Stomach (tissue), 9 donors: ENCODE measurements around the gene SLC13A3. TPM values are rescaled to one million over a fixed set of nuclear protein-coding genes. Genes with fewer than 3 reads are reported as not detected.

Experiments used
- DNase-seq, 2 donors: peaks; one replicate each; pipeline versions ENCODE4 v3.0.0 to v3.0.0-alpha.2; 2013 to 2019
- H3K27ac ChIP-seq, 5 donors: fragments of 200-600 bp in 4 of 5; sonication (generic) in 4 of 5; one replicate each; pipeline ENCODE4 v1.5.1; 2013 to 2019; ENCODE audit warnings: mild to moderate bottlenecking in 1 of 5, moderate library complexity in 1 of 5
- H3K27me3 ChIP-seq, 3 donors: fragments of 200-600 bp; sonication (generic); one replicate each; pipeline ENCODE4 v1.5.1; 2017 to 2019; ENCODE audit warnings: mixed run types in 1 of 3
- H3K36me3 ChIP-seq, 4 donors: fragments of 200-600 bp; sonication (generic); 1 replicate in 3 of 4; 2 replicates in 1 of 4; pipeline ENCODE4 v1.5.1; 2016 to 2019
- H3K4me1 ChIP-seq, 4 donors: fragments of 200-600 bp; sonication (generic); one replicate each; pipeline ENCODE4 v1.5.1; 2016 to 2019
- H3K4me3 ChIP-seq, 4 donors: fragments of 200-600 bp; sonication (generic) in 3 of 4; one replicate each; pipeline ENCODE4 v1.5.1; 2016 to 2019; ENCODE audit warnings: mild to moderate bottlenecking in 1 of 4
- H3K9me3 ChIP-seq, 4 donors: fragments of 200-600 bp; sonication (generic); one replicate each; pipeline ENCODE4 v1.5.1; 2016 to 2019
- EP300 ChIP-seq: sonication (generic); formaldehyde crosslinking; IDR thresholded peaks from one replicate; pipeline ENCODE4 v1.6.1; 2017; ENCODE audit warnings: antibody characterized with exemption
- POLR2A ChIP-seq, 4 donors: fragments of 450-650 bp; IDR thresholded peaks; one replicate each; pipeline ENCODE4 v1.6.1; 2016; ENCODE audit warnings: antibody characterized with exemption in 4 of 4, control low read depth in 2 of 4, mild to moderate bottlenecking in 1 of 4, moderate library complexity in 1 of 4
- POLR2AphosphoS5 ChIP-seq, 3 donors: sonication (generic); formaldehyde crosslinking; IDR thresholded peaks; one replicate each; pipeline ENCODE4 v1.6.1; 2016; ENCODE audit warnings: antibody characterized with exemption in 3 of 3
- WGBS, 5 donors: extraction: QIAGEN DNeasy Blood & Tissue Kit in 3 of 5; methylation state at CpG; one replicate each; pipeline versions ENCODE4 v1.1.5 to v1.1.7; 2013 to 2018; 5-methylcytosine and 5-hydroxymethylcytosine counted together
- intact Hi-C: fragments of 100-400 bp; cut with DNase I; formaldehyde crosslinking; loops from one replicate; pipeline ENCODE4 v1.15.1; 2023; ENCODE audit warnings: low total_unique reads
- polyA plus RNA-seq, 3 donors: library from polyadenylated mRNA; stranded (reverse); fragments of 200-250 nt; gene quantifications; one replicate each; pipeline ENCODE4 v1.2.3, GENCODE V29; 2013
- total RNA-seq, 5 donors: library from RNA; depleted of rRNA; stranded (reverse); fragments of >200 nt; gene quantifications; one replicate each; pipeline versions ENCODE4 v1.1.0 to v1.2.3, GENCODE V29; 2014 to 2016
- TF ChIP-seq, protein P1 (sequence below), 7 experiments: fragments of 450-650 bp in 4 of 7; fragments of 200-600 bp in 3 of 7; sonication (generic) in 3 of 7; IDR thresholded peaks; one replicate each; pipeline ENCODE4 v1.5.1; 2016 to 2019; ENCODE audit warnings: antibody characterized with exemption in 7 of 7, control low read depth in 2 of 7, mild to moderate bottlenecking in 1 of 7
- donor health status: healthy with polysubstance abuse.
- donor health status: Bipolar disorder and iron deficiency.
- donor health status: healthy.

SLC13A3 gene
- total and polyA plus RNA-seq, 8 donors, result 0.61 to 6.6 (median 1.4) TPM; not detected in 2

DNA sequence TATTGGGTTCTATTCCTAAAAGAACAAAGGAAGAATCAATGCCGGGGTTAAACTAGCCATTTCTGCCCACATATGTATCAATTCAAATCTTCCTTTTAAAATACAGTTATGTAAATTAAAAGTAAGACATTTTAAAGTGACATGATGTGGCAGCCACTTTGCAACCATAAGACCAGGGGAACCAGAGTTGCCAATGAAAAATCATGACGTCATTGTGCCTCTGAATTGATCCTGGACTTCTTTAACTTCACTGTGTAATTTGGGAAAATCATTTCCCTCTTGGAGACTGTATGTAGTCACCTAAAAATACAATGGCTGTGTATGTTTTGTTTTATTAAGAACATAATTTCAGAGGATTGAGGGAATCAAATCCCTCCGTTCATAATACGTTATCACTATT, 42.2 kb downstream of the SLC13A3 start:
- Histone ChIP-seq H3K27ac (no peak overlapping the region), H3K4me1 (no peaks in the 10 kb centered on the region), H3K36me3 (no peaks in the 10 kb centered on the region), H3K9me3 (peaks cover 0 to 6% (median 2%) of the 10 kb centered on the region in 4 donors), H3K27me3 (no peaks in the 10 kb centered on the region), H3K4me3 (no peak overlapping the region)
- intact Hi-C loops, result no loop called here
- TF ChIP-seq POLR2AphosphoS5 (IDR thresholded peaks at IDR 0.05) (no peak), POLR2A (IDR thresholded peaks at IDR 0.05) (no peak), EP300 (no peak)
- TF ChIP-seq, protein P1, sequence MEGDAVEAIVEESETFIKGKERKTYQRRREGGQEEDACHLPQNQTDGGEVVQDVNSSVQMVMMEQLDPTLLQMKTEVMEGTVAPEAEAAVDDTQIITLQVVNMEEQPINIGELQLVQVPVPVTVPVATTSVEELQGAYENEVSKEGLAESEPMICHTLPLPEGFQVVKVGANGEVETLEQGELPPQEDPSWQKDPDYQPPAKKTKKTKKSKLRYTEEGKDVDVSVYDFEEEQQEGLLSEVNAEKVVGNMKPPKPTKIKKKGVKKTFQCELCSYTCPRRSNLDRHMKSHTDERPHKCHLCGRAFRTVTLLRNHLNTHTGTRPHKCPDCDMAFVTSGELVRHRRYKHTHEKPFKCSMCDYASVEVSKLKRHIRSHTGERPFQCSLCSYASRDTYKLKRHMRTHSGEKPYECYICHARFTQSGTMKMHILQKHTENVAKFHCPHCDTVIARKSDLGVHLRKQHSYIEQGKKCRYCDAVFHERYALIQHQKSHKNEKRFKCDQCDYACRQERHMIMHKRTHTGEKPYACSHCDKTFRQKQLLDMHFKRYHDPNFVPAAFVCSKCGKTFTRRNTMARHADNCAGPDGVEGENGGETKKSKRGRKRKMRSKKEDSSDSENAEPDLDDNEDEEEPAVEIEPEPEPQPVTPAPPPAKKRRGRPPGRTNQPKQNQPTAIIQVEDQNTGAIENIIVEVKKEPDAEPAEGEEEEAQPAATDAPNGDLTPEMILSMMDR (IDR thresholded peaks at IDR 0.05), result no peak
- DNase-seq, result no peak
- WGBS, 5 donors, result 89 to 96% (median 93%) methylated on average over 4 of the region's 4 CpGs

DNA sequence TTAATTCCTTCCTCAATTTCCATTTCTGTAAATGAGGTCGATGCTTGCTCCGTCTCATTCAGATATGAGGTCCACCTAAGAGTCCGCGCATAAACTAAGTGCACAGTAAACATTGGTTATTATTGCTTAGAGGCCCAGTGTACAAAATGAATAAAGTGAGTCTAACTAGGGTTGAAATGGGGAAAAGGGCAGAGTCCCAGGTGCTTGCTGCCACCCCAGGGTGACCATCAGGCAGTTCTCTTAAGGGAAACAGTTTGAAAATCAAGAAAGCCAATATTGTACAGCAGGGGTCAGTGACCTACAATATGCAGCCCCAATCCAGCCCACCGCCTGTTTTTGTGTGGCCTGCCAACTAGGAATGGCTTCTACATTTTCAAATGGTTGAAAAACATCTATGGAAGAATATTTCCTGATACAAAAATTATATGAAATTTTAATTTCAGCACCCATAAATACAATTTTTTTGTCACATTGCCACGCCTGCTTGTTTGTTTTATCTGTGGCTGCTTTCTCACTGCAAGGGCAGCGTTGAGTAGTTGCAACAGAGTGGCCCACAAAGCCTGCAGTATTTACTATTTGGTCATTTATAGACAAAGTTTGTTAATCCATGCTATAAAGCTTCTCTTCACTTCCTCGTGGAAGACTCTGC, 43.3 kb downstream of the SLC13A3 start:
- WGBS, 5 donors, result 86 to 93% (median 91%) methylated on average over 8 of the region's 8 CpGs
- Histone ChIP-seq H3K4me3 (no peak overlapping the region), H3K27ac (no peak overlapping the region), H3K9me3 (peaks cover 0 to 6% (median 2%) of the 10 kb centered on the region in 4 donors), H3K27me3 (no peaks in the 10 kb centered on the region), H3K4me1 (no peaks in the 10 kb centered on the region), H3K36me3 (no peaks in the 10 kb centered on the region)
- TF ChIP-seq, protein P1 (IDR thresholded peaks at IDR 0.05), result no peak
- TF ChIP-seq POLR2A (IDR thresholded peaks at IDR 0.05) (no peak), POLR2AphosphoS5 (IDR thresholded peaks at IDR 0.05) (no peak), EP300 (no peak)
- intact Hi-C loops, result no loop called here
- no peak for DNase-seq

DNA sequence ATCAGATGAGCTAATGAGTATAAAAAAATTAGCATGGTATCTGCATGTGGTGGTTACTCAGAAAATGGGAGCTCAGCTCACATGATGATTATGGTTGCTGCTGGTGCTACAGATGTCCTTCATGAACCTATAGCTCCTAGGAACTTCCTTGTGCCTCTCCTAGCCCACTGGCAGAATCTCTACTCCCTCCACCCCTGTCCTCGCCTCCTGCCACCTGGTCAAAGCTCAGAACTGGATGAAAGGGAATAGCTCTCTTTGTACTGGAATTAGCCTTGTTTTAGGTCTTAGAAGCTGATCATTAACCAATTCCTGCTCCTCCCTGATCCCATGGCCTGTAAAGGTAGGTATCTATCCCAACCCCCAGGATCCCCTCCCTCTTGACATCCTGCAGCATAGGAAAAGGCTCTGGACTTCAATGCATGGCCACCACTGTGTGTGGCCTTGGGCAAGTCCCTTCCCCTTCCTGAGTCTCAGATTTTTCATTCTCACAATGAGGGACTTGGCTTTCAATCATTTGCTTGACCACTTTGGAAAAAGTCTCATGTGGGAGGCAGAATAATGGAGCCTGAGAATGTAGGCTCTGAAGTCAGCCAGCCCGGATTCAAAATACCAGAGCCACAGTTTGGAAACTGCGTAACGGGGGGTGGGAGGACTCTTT, 43.9 kb downstream of the SLC13A3 start:
- intact Hi-C loops, result no loop called here
- WGBS, 5 donors, result 93 to 97% (median 97%) methylated on average over 4 of the region's 4 CpGs
- Histone ChIP-seq H3K27ac (no peak overlapping the region), H3K27me3 (no peaks in the 10 kb centered on the region), H3K9me3 (peaks cover 0 to 6% (median 2%) of the 10 kb centered on the region in 4 donors), H3K36me3 (no peaks in the 10 kb centered on the region), H3K4me1 (no peaks in the 10 kb centered on the region), H3K4me3 (no peak overlapping the region)
- TF ChIP-seq POLR2A (IDR thresholded peaks at IDR 0.05) (no peak), EP300 (no peak), POLR2AphosphoS5 (IDR thresholded peaks at IDR 0.05) (no peak)
- TF ChIP-seq, protein P1 (IDR thresholded peaks at IDR 0.05), result no peak
- no peak for DNase-seq

DNA sequence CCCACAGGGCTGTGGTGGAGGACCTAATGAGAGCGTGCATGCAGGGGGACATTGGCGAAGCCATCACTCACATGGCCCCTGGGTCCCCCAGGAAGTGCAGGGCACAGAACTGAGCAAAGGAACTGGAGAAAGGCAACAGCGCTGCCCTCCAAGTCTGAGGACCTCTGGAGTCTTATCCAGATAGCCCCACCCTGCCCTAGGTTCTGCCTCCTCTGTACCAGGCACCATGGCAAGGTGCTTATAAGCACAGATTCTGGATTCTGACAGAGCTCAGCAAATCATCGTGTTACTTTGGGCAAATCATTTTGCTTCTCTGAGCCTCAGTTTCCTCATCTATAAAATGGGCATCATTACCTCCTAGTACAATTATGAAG, 44.5 kb downstream of the SLC13A3 start:
- H3K4me1 ChIP-seq, result no peaks in the 10 kb centered on the region
- TF ChIP-seq, protein P1 (IDR thresholded peaks at IDR 0.05), result no peak
- TF ChIP-seq POLR2A (IDR thresholded peaks at IDR 0.05) (no peak), EP300 (no peak), POLR2AphosphoS5 (IDR thresholded peaks at IDR 0.05) (no peak)
- intact Hi-C loops, result no loop called here

More for the DNA sequence above, 44.5 kb downstream of the SLC13A3 start:
- no peak for DNase-seq
- Histone ChIP-seq H3K27ac (no peak overlapping the region), H3K27me3 (no peaks in the 10 kb centered on the region), H3K36me3 (no peaks in the 10 kb centered on the region), H3K4me3 (no peak overlapping the region), H3K9me3 (peaks cover 0 to 6% (median 2%) of the 10 kb centered on the region in 4 donors)
- 95 to 98% (median 98%) methylated on average over 4 of the region's 4 CpGs for WGBS, 5 donors
